KMS-11 (cell line): ENCODE data around the gene DET1.

Experiments used
- H2AFZ ChIP-seq: fragments of 200-600 bp; sonication (generic); 2 replicates; pipeline ENCODE4 v1.6.1; 2016; ENCODE audit warnings: antibody characterized with exemption, mixed run types, low read depth
- H3K27ac ChIP-seq: fragments of 200-600 bp; sonication (generic); 2 replicates; pipeline ENCODE4 v1.6.1; 2016; ENCODE audit warnings: mild to moderate bottlenecking, mixed run types
- H3K27me3 ChIP-seq: fragments of 200-600 bp; sonication (generic); 2 replicates; pipeline ENCODE4 v1.6.1; 2017; ENCODE audit warnings: mild to moderate bottlenecking, low read depth, mixed run types, moderate library complexity; ENCODE audit not compliant: insufficient read depth
- H3K36me3 ChIP-seq: fragments of 200-600 bp; sonication (generic); 2 replicates; pipeline ENCODE4 v1.6.1; 2017; ENCODE audit warnings: mild to moderate bottlenecking, mixed run types; ENCODE audit not compliant: insufficient read depth
- H3K4me1 ChIP-seq: fragments of 200-600 bp; sonication (generic); 2 replicates; pipeline ENCODE4 v1.6.1; 2016; ENCODE audit warnings: mild to moderate bottlenecking, low read depth, mixed run types; ENCODE audit not compliant: poor library complexity, severe bottlenecking
- H3K4me2 ChIP-seq: fragments of 200-600 bp; sonication (generic); 2 replicates; pipeline ENCODE4 v1.7.0; 2016; ENCODE audit warnings: mild to moderate bottlenecking, mixed run types
- H3K4me3 ChIP-seq: fragments of 200-600 bp; sonication (generic); IDR thresholded peaks from 2 replicates; pipeline ENCODE4 v1.6.1; 2017; ENCODE audit warnings: low read depth, low read length, mixed read lengths; ENCODE audit not compliant: insufficient read depth
- H3K79me2 ChIP-seq: fragments of 200-600 bp; sonication (generic); 2 replicates; pipeline ENCODE4 v1.6.1; 2016; ENCODE audit warnings: low read depth, mixed run types; ENCODE audit not compliant: insufficient read depth
- H3K9ac ChIP-seq: fragments of 200-600 bp; sonication (generic); 2 replicates; pipeline ENCODE4 v1.6.1; 2016; ENCODE audit warnings: mild to moderate bottlenecking, mixed run types
- H4K20me1 ChIP-seq: fragments of 200-600 bp; sonication (generic); 2 replicates; pipeline ENCODE4 v1.6.1; 2016; ENCODE audit warnings: mild to moderate bottlenecking, mixed run types; ENCODE audit not compliant: insufficient read depth
- CTCF ChIP-seq: fragments of 200-600 bp; sonication (generic); conservative IDR thresholded peaks from 2 replicates; pipeline ENCODE4 v1.6.1; 2017; ENCODE audit warnings: low read depth, mild to moderate bottlenecking, antibody characterized with exemption, low read length, moderate library complexity, mixed read lengths

The DET1 gene

GRCh38 chr15:88546248-88547129 lies at the start of gene DET1:
DET1 (minus strand) TSS chr15:88546681; CDS start chr15:88531705, 14,976 bp downstream.
- Histone ChIP-seq H3K27ac (peak within 1 kb of the TSS; percentile 65), H3K4me1 (peaks cover 10% of the 10 kb centered on the region), H2AFZ (peak within 1 kb of the TSS; percentile 96), H3K27me3 (no peaks in the 10 kb centered on the region), H3K36me3 (no peaks in the 10 kb centered on the region), H4K20me1 (no peaks in the 10 kb centered on the region), H3K79me2 (no peaks in the 10 kb centered on the region), H3K4me2 (peak within 1 kb of the TSS; percentile 78), H3K4me3 (no peak within 1 kb of the TSS), H3K9ac (peak within 1 kb of the TSS; percentile 55; the same call in 1 of the 2 replicates)
- peak; percentile 53; the same call in 1 of the 2 replicates for TF ChIP-seq CTCF

GRCh38 chr15:88591384-88591783 lies 44.9 kb upstream of the DET1 start:
- Histone ChIP-seq H3K4me2 (no peak overlapping the region), H2AFZ (no peak overlapping the region), H3K36me3 (no peaks in the 10 kb centered on the region), H3K4me1 (no peaks in the 10 kb centered on the region), H3K4me3 (no peak overlapping the region), H3K79me2 (no peaks in the 10 kb centered on the region), H3K27me3 (no peaks in the 10 kb centered on the region), H3K9ac (no peak overlapping the region), H3K27ac (no peak overlapping the region), H4K20me1 (no peaks in the 10 kb centered on the region)
- TF ChIP-seq CTCF, result no peak

- Histone ChIP-seq H3K4me3 (no peak overlapping the region), H3K9ac (no peak overlapping the region), H3K79me2 (no peaks in the 10 kb centered on the region), H3K4me2 (no peak overlapping the region), H2AFZ (no peak overlapping the region), H3K27me3 (no peaks in the 10 kb centered on the region), H4K20me1 (no peaks in the 10 kb centered on the region), H3K27ac (no peak overlapping the region), H3K4me1 (no peaks in the 10 kb centered on the region), H3K36me3 (no peaks in the 10 kb centered on the region)
- TF ChIP-seq CTCF, result no peak
Measured at GRCh38 chr15:88590759-88591158, 44.3 kb upstream of the DET1 start.

GRCh38 chr15:88586401-88587162 lies 40.1 kb upstream of the DET1 start:
- Histone ChIP-seq H2AFZ (no peak overlapping the region), H3K4me3 (no peak overlapping the region), H3K79me2 (no peaks in the 10 kb centered on the region), H3K27me3 (no peaks in the 10 kb centered on the region), H3K27ac (no peak overlapping the region), H3K9ac (no peak overlapping the region), H4K20me1 (no peaks in the 10 kb centered on the region), H3K36me3 (no peaks in the 10 kb centered on the region), H3K4me2 (no peak overlapping the region), H3K4me1 (no peaks in the 10 kb centered on the region)
- no peak for TF ChIP-seq CTCF
